NCI-H446 (cell line): ENCODE measurements around the gene TAF1A.
A peak's percentile ranks its signal among the peaks of the same experiment; 100 is the strongest.

Source experiments
- DNase-seq, 2 experiments: peaks; one replicate each; lab custom pipeline; 2025; lab: John Stamatoyannopoulos, UW

TAF1A gene

GRCh38 chr1:222596696-222597095, 7.0 kb upstream of the TAF1A start:
- DNase-seq: no peak

DNA sequence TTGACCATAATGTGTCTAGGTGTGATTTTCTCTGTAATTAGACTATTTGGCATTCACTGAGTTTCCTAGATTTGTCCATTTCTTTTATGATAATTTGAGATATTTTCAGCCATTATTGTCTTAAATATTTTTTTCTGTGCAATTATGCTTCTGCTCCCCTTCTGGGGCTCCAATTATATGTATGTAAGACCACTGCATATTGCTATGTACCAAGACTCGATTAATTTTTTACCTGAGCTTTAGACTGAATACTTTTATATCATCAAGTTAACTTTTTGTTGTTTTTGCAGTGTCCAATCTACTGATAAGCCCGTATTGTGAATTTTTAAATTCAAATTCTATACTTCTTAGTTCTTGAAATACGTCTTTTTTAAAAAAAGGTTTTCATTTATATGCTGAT, 5.1 kb upstream of the TAF1A start:
- DNase-seq: no peak

GRCh38 chr1:222592171-222592570, 2.4 kb upstream of the TAF1A start:
- DNase-seq: no peak

DNA sequence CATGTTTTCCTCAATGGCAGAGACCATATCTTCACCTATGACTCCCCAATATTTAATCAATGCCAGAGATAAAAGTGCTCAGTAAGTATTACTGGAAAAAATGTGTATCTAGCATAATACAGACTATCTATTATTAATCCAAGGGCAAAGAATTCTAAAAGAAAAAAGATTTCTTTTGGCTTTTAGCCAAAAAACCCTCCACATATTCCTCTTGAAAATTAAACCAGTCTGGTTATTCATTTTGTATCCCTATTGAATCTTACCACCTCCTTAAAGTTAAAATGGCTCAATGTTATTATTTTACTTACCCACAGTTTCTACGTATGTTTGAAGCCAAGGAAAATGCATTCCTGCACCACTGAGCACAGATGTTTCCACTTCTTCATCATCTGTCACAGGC, 1.6 kb downstream of the TAF1A start:
- DNase-seq: no peak

GRCh38 chr1:222586842-222587241, 2.9 kb downstream of the TAF1A start:
- no peak for DNase-seq

- DNase-seq: no peak
These were observed 6.7 kb downstream of the TAF1A start for GRCh38 chr1:222583079-222583478.

- no peak for DNase-seq
These were observed 7.5 kb downstream of the TAF1A start for GRCh38 chr1:222582099-222582774.

DNA sequence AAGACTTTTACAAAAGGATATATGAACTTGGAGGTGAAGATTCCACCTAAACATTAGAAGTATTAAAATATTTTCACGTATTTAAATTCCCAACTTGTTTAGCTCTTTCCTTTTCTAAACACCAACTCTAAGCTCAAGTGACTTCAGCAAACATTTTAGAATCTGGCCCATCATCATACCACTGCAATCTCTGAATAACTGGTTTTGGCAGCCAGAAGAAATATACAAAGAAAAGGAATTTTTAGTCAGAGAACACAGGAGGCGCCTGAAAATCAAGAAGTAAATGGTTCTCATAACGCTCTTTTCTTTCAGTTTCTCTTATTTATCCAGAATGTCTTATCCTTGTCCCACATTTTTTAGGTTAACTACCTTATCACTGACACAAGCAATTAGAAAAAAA, 10.4 kb downstream of the TAF1A start:
- DNase-seq: no peak

DNA sequence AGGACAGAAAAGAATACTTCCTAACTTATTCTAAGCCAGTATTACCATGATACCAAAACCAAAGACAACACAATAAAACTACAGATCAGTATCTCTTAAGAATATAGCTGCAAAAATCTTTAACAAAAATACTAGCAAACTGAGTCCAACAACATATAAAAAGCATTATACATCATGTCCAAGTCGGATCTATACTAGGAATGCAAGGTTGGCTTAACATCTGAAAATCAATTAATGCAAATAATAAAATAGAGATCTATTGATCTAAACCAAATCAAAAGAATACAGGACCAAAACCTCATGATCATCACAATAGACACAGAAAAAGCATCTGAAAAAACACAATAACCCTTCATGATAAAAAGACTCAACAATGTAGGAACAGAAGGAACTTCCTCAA, 18.9 kb downstream of the TAF1A start:
- no peak for DNase-seq

DNA sequence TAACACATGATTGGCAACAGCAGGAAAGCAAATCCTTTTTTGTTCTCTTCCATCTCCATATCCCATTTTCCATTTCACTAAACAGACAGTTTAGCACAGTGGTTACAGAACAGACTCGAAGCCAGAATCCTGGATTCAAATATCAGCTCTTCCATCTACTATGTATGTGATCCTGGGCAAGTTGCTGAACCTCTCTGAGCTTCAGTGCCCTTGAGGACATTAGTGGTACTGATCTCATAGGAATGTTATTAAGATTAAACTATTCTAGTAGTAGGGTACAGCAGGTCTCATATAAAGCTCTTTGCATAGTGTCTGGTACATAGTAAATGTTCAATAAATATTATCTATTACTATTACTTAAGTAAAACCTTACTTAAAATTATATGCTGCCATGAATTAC, 28.1 kb downstream of the TAF1A start:
- no peak for DNase-seq

GRCh38 chr1:222557574-222557973, 32.2 kb downstream of the TAF1A start:
- no peak for DNase-seq

DNA sequence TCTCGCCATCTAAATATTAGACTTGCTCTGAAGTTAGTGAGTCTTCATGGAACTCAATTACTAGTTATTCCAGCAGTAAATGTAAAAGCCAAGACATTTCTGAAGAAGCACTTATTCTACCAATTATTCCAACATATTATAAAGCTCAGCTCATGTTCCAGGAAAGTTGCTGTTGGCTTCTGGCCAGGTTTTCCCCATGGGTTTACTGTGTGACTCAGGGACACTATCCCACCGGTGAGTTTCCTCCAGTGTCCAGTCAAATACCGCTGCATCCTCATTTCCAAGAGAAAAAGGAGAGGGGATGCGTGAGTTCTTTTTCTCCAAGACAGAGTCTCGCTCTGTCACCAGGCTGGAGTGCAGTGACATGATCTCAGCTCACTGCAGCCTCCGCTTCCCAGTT, 32.6 kb downstream of the TAF1A start:
- no peak for DNase-seq

DNA sequence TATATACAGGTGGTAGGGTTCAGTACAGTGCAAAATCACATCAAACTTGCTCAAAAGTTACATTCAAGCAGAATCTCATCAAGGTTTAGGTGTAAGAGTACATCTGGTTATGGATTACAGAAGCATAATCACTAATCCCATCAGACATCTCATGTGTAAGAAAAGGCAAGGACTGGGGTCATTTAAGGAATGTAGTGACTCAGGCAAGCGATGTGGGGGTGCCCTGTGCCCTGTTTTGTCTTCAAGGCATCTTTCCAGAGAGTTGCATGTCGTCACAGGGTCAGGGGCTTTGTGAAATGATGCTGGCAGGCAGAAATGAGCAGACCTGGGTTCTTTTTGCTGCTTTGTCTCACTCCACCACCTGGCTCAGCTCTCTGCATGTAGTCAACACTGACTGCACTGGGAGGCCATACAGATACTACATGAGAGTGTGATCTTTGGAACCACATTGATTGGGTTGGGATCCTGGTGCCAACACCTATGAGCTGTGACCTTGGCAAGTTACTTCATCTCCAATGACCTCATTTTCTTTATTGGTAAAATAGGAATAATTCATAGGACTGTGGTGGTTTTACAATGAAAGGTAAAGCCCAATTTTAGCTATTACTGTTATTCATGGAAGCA, 33.6 kb downstream of the TAF1A start:
- no peak for DNase-seq

DNA sequence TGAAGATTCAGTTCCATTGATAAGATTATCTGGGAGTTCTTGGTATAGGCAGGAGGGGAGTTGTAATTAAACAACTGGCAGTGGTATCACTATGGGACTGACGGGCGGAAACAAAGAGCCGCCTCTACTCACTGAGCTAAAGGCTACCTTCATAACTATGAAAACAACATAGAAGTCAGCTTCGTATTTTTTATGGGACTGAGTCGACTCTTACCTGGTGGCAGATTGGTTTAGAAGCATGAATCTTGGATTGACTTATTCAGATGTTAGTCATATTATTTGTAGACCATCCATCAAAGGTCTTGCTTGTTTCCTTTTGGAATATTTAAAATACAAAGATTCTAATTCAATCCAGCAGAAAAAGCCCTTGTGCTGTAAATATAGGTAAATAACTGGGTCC, 35.6 kb downstream of the TAF1A start:
- no peak for DNase-seq

- DNase-seq: no peak
These were observed 36.9 kb downstream of the TAF1A start for GRCh38 chr1:222552882-222553281.

- DNase-seq: no peak
These were observed 41.6 kb downstream of the TAF1A start, which contains the start of gene HHIPL2 for GRCh38 chr1:222547944-222548671. Gene HHIPL2 (minus strand): TSS chr1:222548104. CDS start chr1:222548044, 60 bp downstream.

GRCh38 chr1:222547260-222547614, 42.5 kb downstream of the TAF1A start:
- DNase-seq: no peak

DNA sequence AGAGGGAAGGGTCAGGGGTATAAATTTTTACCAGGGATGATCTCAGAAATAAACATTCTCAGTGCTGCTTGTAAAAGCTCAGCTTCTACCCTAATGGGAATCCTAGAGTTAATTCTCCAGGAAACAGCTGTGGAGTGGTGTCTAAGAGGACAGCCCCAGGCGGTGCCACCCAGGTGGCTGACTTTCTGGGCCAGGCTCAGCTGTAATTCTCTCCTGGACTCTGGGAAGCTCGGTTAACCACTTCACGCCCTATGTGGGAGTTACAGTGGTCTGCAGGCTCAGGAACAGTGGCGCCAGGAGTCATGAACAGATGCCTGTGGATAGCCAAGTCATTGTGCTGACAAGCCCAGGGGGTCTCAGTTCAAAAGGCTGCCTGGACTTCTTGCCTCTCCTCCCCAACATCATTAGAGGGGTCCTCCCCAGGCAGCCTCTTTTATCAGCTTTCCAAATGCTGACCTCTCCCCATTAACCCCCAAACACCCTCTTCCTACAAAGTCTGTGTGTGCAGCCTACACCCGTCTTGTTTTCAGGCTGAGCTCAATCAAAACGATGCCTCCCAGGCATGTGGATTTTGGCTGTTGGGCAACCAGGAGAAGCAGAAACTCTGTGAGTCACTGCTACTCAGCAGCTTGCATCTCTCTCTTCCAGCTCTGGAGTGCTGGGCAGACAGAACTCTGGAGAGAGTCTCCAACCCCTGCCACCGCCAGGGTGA, 43.0 kb downstream of the TAF1A start:
- peak; percentile 57 to 69 for DNase-seq

DNA sequence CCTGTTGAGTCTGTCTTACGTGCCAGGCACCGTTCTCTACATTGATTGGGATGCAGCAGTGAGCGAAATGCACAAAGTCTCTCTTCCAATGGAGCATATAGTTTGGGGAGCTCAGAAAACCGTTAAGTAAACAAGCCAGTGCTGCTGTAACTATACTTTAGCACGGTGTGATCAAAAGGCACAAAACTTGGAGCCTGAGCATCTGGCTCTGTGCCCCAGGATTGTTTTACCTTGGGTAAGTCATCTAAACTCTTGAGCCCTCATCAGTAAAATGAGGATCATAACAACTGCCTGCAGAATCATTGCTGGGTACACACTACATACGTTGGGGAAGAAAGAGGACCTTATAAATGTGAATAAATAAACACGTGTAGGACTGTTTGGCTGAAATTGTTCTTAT, 43.6 kb downstream of the TAF1A start:
- no peak for DNase-seq

GRCh38 chr1:222543817-222544216, 45.9 kb downstream of the TAF1A start:
- no peak for DNase-seq

DNA sequence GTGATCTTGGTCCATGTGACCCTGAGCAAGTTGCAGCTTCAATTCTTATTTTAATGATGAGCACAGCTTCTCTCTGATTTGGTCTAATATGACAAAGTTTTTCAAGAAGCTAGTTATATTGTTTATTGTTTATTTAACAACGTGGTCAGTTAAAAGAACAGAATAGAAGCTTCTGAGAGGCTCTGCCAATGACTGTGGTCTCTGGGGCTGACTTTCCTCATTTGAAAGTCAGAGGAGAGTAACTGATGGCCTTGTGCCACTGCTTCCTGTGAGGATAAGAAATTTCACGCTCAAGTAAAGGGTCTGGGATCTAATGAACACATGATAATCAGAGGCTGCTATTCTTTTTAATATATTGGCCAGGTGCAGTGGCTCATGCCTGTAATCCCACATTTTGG, 49.1 kb downstream of the TAF1A start:
- no peak for DNase-seq

GRCh38 chr1:222539951-222540597, 49.7 kb downstream of the TAF1A start:
- DNase-seq: no peak
